ENCODE data around the gene DDX3X. TPM values are rescaled to one million over a fixed set of nuclear protein-coding genes. Genes with fewer than 3 reads are reported as not detected.
"Not testable (repeated sequence)": the region's sequence is repeated elsewhere in the genome, so short reads cannot be mapped to it uniquely, and the experiment has no call there.

DDX3X gene
- total RNA-seq, 1 donor from 2014 or later, result 249 TPM

DNA sequence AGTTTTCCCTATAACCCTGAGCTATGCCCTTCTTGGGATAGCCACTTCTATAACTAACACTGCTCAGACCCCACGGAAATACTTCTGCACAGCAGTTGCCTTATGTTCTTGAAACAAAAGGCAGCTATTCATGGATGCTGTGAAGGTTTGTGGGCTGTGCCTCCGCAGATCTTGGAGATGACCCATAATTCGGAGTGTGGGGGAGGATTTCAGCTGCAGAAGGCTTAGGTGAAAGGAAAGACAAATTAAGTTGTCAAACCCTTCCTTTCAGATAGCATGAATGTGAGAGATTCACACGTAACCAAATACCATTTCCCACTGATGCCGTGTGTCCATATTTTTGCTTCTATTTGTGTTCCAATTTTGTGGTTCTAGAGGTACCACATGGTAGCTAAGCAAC, 75.0 kb downstream of the DDX3X start:
- intact Hi-C loops (cut with micrococcal nuclease), result no loop called here

DNA sequence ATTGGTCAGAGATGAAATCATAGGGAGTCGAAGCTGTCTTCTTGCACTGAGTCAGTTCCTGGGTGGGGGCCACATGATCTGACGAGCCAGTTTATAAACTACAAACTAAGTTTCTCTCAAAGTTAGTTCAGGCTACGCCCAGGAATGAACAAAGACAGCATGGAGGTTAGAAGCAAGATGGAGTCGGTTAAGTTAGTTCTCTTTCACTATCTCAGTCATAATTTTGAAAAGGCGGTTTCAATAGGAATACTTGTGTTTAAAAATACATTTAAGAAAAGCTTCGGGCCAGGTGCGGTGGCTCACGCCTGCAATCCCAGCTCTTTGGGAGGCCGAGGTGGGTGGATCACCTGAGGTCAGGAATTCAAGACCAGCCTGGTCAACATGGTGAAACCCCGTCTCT, 77.3 kb downstream of the DDX3X start:
- intact Hi-C loops (cut with micrococcal nuclease), result not testable (repeated sequence)

DNA sequence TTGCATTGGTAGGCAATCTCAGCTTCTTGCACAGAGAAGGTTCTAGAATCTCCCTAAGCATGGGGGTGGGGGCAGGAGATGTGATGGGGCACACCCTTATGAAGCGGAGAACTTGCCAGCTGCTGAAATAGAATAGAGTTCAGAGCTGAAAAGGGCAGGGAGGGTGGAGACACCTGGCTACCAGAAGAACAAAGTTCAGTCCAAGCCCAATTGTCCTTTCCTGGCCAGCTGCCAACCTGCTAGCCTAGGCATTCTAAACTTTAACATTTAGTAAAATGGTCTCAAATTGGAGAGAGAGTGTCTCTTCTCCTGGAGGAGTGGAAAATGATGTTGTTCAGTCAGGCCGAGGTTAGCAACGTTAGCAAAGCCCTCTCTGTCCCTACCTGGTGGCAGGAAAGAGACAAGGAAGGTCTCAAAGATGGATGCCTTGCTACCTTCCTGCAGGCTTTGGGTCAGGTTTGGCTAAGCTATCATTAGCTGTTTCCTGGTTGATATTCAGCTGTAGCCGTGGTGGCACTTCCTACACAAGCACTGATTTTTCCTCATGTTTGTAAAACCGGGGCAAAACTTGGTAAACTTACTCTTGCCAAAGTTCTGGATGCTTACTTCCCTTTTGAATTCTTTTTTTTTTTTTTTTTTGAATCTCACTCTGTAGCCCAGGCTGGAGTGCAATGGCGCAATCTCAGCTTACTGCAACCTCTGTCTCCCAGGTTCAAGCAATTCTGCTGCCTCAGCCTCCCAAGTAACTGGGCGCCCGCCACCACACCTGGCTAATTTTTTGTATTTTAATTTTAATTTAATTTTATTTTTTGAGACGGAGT, 78.5 kb downstream of the DDX3X start:
- intact Hi-C loops (cut with micrococcal nuclease), result no loop called here

Other genes starting within 250 kb of the DDX3X start
- 40.5 and 40.9 TPM in 2 replicates for gene USP9X, start 248.7 kb upstream of the DDX3X start, total RNA-seq
- gene NYX, start 113.2 kb downstream of the DDX3X start, total RNA-seq, result not detected in 2 replicates